Stimulated activated CD4-positive, alpha-beta T cell treated with anti-CD3 and anti-CD28 coated beads, Interleukin-12 subunit alpha, Interleukin-12 subunit beta, amount 100 ng/mL, for 24 hours (primary cell): ENCODE data around the gene SCGB1D1.
"Not testable (repeated sequence)": the region's sequence is repeated elsewhere in the genome, so short reads cannot be mapped to it uniquely, and the experiment has no call there.

Experiments used
- DNase-seq, 2 experiments: peaks; one replicate each; pipeline ENCODE4 v3.0.0-alpha.2; 2020; ENCODE audit warnings: low read depth in 2 of 2

SCGB1D1 gene

DNA sequence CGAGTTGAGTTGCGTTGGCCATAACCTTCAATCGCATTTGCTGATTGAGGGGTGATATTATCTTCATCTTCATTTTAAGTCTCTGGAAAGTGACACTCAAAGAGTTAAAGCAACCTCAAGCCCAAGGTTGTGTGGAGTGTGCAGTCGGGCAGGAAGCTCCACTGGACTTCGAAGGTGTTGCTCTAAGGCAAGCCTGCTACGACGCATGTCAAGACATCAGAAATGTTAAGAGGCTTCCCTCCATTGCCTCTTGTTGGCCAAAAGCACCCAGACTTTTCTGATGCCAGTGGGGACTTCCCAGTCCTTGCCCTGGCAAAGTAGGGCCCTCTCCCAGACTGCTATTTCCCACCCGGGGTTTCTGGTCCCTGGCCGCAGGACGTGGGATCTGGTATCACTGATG, 23.6 kb upstream of the SCGB1D1 start:
- no peak for DNase-seq

DNA sequence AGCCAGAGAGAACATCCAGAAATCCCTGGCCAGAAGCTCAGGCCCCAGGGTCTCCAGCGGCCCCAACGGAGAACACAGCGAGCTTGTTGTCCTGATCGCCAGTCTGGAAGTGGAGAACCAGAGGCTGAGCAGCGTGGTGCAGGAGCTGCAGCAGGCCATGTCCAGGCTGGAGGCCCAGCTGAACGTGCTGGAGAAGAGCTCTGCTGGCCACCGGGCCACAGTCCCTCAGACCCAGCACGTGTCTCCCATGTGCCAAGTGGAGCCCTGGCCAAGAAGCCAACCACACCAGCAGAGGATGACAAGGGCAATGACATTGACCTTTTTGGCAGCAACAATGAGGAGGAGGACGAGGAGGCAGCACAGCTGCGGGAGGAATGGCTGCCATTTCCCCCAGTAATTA, 20.6 kb upstream of the SCGB1D1 start:
- DNase-seq = no peak

DNA sequence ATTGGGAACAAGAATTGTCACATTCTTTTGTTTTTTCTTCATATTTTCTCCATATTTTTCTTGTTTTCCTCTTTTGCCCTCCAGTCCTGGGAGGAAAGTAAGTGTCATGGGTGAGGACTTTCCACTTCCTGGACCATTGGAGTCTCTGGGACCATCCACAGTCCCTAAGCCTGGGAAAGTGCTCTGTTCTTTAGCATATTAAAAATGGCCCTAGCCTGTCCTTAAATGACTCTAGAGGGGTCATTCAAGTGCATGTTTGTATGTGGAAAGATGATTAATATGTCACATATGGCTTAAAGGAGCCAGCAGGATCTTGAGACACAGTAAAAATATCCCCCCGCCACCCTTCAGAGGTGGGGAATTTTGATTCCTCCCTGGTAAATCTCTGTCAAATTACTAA, 20.1 kb upstream of the SCGB1D1 start:
- DNase-seq = no peak

DNA sequence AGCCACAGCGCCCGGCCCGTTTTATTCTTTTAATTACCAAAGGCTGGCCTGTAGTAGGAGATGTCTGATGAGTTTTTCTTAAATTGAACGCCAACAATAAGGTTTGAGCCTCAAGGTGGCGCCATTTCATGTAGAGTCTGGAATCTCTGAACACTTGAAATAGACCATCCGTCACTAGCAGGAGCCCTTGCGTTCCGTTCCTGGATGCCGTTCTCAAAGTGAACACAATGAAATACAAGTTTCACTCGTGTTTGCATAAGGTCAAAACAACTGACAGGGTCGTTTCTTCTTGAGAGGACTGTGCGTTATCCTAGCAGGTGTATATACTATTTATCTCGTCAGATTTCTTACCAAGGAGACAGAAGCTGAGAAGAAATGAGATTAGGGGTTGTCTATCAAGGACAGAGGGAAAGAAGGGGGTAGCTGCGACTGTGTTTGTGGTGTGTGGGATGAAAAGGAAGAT, 18.7 kb upstream of the SCGB1D1 start:
- peak; percentile 35 to 76 for DNase-seq

DNA sequence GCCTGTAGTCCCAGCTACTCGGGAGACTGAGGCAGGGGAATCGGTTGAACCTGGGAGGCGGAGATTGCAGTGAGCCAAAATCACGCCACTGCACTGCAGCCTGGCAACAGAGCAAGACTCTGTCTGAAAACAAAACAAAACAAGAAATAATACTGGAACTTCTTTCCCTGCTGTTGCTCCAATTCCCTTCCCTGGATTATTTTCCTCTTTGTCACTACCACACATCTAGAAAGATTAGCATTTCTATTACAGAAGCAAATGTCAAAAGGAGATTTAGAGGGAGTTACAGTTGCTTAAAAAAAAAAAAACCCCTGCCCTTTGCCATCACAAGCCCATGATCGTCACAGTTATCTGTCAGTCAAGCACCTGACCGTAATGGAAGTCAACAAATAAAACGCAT, 17.7 kb upstream of the SCGB1D1 start:
- no peak for DNase-seq

DNA sequence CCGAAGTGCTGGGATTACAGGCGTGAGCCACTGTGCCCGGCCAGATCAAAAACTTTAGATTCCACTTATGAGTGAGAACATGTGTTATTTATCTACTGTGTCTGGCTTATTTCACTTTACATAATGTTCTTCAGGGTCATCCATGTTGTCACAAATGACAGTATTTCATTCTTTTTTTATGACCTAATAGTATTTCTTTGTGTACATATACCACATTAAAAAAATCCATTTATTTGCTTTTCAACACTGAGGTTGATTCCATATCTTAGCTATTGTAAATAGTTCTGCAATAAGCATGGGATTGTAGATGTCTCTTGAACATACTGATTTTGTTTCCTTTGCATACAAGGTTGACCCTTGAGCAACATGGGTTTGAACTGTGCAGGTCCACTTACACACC, 13.2 kb upstream of the SCGB1D1 start:
- DNase-seq = no peak

DNA sequence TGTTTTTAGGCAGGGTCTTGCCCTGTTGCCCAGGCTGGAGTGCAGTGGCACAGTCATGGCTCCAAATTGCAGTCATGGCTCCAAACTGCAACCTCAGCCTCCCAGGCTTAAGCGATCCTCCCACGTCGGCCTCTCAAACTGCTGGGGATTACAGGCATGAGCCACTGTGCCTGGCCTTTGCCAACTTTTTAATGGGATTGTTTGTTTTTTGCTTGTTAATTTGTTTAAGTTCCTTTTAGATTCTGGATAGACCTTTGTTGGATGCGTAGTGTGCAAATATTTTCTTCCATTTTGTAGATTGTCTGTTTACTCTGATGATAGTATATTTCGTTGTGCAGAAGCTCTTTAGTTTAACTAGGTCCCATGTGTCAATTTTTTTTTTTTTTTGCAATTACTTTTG, 10.0 kb upstream of the SCGB1D1 start:
- no peak for DNase-seq

DNA sequence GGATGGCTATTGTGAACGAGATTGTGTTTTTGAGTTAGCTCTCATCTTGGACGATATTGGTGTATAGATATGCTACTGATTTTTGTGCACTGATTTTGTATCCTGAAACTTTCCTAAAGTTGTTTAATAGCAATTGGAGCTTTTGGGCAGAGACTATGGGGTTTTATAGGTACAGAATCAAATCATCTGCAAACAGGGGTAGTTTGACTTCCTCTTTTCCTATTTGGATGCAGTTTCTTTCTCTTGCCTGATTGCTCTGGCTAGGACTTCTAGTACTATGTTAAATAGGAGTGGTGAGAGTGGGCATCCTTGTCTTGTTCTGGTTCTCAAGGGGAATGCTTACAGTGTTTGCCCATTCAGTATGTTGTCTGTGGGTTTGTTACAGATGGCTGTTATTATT, 8.9 kb upstream of the SCGB1D1 start:
- no peak for DNase-seq

DNA sequence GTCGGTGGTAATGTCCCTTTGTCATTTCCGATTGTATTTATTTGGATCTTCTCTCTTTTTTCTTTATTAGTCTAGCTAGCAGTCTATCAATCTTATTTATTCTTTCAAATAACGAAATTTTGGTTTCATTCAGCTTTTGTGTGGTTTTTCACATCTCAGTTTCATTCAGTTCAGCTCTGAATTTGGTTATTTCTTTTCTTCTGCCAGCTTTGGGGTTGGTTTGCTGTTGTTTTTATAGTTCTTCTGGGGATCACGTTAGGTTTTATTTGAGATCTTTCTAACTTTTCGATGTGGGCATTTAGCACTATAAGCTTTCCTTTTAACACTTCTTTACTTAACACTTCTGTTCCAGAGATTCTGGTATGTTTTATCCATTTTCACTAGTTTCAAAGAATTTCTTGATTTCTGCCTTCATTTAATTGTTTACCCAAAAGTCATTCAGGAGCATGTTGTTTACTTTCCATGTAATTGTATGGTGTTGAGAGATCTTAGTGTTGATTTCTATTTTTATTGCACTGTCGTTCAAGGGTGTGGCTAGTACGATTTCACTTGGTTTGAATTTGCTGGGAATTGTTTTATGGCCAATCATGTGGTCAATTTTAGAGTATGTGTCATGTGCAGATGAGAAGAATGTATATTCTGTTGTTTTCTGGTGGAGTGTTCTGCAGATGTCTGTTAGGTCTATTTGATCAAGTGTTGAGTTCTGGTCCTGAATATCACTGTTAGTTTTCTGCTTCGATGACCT, 7.7 kb upstream of the SCGB1D1 start:
- DNase-seq = no peak

DNA sequence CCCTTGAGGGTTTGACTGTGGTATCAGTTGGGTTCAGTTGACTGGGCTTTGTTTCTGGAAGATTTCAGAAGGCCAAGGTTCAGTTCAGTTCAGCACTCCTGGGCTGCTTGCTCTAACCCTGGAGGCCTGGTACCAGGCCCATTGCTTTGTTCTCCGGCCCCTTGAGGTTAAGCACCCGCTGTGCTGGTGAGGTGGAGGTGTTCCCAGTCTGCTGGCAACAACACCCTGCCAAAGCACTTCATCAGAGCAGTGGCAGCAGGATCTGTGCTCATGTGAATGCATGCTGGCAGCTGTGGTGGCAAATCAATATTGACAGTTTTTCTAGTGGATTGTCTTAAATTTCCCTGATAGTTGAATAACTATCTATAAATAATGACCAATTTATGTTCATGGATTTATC, 3.8 kb upstream of the SCGB1D1 start:
- no peak for DNase-seq

DNA sequence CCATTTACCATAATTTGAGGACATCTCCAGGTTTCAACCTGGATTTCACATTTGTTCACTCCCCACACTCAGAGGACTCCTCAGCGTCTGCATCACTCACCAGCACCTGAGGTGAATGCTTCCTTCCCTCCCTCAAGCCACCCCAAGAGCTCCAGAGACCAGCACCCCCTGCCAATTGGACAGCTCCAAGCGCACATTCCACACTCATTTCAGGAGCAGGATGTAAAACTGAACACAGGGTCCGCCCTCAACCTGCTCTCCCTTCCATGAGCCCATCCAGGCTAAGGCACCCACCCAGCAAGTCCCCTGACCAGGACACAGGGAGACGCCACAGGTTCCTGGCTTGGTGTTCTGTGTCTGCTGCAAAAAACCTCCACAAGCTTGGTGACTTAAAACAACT, 3.9 kb downstream of the SCGB1D1 start:
- no peak for DNase-seq

DNA sequence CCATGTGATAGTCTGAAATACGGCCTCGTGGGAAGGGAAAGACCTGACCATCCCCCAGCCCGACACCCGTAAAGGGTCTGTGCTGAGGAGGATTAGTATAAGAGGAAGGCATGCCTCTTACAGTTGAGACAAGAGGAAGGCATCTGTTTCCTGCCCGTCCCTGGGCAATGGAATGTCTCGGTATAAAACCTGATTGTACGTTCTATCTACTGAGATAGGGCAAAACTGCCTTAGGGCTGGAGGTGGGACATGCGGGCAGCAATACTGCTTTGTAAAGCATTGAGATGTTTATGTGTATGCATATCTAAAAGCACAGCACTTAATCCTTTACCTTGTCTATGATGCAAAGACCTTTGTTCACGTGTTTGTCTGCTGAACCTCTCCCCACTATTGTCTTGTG, 5.0 kb downstream of the SCGB1D1 start:
- DNase-seq = not testable (repeated sequence)

DNA sequence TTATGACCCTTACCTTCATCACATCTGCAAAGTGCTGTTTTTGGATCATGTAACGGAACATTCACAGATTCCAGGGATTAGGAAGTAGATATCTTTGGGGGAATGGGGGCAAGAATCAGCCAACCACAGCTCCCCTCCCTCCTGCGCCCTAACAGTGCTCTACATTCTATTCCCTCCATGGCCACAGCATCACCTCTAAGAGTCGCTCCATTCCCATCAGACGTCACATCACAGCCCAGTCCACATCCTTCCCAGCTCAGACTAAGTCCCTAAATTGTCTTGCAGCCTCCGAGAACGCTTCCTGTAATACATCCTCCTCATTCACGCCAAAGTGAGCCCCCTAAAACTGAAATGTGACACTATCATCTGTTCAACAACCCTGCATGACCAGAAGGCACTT, 5.9 kb downstream of the SCGB1D1 start:
- no peak for DNase-seq

DNA sequence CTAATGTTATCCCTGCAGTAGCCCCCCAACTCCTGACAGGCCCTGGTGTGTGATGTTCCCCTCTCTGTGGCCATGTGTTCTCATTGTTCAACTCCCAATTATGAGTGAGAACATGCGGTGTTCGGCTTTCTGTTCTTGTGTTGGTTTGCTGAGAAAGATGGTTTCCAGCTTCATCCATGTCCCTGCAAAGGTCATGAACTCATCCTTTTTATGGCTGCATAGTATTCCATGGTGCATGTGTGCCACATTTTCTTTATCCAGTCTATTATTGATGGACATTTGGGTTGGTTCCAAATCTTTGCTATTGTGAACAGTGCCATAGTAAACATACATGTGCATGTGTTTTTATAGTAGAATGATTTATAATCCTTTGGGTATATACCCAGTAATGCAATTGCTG, 7.4 kb downstream of the SCGB1D1 start:
- DNase-seq = not testable (repeated sequence)

DNA sequence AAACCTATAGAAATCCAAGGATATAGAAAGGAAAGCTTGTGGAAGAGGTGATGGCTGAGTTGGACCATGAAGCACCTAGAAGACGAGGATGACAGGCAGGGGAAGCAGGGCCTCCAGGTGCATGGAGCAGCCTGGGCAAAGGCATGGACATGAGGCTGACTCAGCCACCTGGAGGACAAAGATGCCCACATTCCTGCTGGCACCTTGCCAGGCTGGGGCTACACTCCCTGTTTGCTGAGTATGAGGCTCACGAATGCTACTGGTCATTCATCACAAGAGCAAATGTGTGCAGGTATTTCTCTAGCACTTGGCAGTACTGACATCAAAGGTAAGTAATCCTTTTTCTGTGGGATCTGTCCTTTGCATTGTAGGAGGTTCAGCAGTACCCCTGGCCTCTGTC, 11.4 kb downstream of the SCGB1D1 start:
- DNase-seq = no peak

DNA sequence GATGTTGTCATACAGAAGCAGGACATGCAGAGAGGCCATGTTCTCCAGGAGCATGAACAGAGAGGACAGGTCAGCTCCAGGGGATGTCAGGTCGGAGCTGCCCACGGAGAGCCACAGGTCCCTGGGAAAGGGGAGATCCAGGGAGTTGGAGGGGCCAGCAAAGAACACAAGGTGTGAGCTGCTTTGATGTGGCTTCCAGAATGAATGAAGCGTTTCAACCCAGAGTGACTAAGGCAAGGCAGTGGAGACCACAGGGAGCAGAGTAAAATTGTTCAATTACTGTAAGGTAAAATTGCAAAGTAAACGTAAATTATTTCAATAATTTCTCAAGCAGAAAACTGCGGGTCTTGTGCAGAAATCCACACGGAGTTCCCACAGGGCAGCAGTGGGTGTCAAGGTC, 12.9 kb downstream of the SCGB1D1 start:
- DNase-seq = no peak

DNA sequence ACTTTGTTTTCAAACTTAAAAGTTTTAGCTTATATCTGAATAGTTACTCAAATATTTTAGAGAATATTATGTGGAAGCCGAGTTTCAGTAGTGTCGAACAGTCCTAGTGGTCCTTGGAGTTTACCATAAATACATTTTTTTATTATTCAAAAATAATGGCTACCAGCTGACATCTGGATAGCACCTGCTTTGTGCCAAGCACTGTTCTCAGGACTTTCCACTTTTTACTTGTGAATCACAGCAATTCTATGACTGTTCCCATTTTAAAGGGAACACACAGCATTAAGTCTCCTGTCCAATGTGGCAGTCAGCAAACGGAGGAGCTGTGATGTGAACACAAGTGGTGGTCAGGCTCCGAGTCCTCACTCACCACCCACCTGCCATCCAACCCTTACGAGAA, 14.4 kb downstream of the SCGB1D1 start:
- no peak for DNase-seq

DNA sequence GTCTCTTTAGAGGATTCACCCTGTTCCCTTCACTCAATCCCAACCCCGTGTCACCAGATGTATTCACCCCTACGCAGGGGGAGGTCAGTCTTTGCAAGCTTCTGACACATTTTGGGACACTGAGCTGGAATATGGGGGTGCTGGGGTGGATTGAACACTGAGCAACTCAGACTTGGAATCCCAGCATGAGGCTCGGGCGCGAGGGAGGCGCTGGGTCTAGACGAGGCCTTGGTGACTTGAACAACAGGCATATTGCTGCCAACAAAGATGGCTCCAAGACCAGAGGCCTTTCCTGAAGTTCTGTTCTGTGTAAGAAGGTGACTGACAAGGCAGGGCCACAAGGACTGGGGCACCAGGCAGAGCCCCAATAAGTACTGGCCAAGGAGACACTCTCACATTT, 15.4 kb downstream of the SCGB1D1 start:
- no peak for DNase-seq

DNA sequence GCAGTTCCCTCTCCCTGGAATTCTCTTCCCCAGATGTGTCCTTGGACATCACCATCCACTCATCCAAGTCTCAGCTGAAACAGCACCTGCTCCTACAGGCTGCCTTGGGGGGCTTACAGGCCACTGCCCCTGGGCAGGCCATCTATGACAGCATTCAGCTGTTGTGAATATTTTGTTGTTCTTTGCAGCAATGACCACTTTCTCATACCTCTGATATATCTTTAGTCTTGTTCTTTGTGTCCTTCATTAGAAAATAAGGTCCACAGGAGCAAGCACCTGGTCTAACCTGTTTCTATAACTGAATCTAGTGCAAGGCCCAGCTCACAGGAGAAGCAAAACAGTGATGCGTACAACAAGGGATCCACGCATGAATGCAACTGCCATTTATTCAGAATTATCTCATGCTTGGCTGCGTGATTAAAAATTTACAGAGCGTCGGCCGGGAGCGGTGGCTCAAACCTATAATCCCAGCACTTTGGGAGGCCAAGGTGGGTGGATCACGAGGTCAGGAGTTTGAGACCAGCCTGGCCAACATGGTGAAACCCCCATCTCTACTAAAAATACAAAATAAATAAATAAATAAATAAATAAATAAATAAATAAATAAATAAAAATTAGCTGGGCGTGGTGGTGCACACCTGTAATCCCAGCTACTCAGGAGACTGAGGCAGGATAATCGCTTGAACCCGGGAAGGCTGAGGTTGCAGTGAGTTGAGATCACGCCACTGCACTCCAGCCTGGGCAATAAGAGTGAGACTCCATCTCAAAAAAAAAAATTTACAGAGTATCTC, 16.5 kb downstream of the SCGB1D1 start:
- DNase-seq = not testable (repeated sequence)

DNA sequence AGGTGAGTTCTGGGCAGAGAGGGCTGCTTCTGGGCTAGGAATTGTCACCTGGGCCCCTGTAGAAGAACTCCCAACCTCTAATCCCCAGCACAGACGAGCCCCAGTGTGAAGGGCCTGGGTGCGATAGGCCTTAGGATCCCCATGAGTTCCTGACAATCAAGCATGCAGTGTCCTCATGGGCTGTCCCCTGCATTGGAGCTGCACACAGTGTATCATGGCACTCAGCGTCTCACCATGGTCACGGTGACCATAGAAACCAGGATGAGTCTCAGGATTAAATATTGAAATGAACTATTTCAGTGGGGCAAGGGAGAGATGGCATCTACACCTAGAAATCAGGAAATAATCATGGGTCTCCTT, 18.7 kb downstream of the SCGB1D1 start:
- no peak for DNase-seq

DNA sequence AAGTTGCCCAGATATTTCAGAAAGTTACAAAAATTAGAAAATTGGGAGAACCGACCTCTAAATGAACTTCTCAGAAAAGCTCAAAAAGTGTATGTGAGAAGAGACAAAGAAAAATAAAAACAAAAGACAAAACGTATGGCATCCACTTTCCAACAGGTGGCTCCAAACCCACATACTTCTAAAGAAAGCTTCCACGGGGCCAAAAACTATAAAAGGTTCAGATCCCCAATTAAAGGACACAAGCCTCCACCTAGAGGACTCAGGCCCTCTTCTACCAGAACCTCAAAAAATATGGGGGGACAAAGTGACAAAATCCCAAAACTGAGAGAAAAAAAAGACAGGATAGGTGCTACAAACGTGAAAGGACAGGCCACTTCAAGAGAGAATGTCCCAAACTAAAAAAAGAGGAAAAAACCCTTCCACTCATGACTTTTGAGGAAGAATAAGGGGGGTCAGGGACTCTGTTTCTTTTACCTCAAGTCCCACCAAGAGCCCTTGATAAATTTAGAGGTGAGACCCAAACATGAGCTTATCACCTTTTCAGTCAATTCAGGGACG, 27.3 kb downstream of the SCGB1D1 start:
- no peak for DNase-seq

DNA sequence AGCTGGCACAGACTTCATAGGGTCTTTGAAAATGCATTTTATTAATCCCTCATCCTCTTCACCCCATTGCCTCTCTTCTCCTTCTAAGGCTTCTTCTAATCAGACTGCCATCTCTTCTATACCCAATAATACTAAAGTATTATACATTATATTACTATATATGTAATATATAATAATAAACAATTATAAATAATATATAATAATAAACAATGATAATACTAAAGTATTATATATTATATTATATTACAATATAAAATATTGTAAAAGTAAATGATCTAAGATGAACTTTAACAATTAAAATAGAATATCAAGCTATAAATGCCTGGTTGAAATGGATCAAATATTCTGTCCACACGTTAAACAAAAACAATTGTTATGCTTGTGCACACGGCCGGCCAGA, 31.5 kb downstream of the SCGB1D1 start:
- DNase-seq = no peak

DNA sequence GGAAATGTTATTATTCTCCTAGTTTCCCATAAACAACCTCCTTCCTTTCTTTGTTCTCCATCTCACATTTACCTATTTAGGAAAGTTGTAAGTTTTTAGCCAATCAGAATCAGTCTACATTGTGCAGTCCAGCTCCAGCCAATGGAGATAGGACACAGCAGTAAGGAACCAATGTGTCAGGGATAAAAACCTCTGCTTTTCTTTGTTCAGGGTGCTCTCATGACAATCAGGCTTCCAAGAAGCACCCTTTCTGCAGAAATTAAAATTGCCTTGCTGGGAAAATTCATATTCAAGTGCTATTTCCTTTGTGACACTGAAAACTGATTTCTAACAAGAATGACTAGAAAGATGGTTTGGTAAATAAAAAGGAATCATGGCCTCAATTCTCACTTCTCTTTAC, 33.1 kb downstream of the SCGB1D1 start:
- DNase-seq = no peak
